Psoas muscle (tissue), 8 donors: ENCODE measurements around the gene DDR1. TPM values are rescaled to one million over a fixed set of nuclear protein-coding genes. Genes with fewer than 3 reads are reported as not detected.

ENCODE experiments used
- ATAC-seq, 4 donors: fragments of 200-7000 bp; cut with Tn5 transposase; one replicate each; pipeline ENCODE4 v1.9.1; 2020; ENCODE audit warnings: moderate library complexity in 3 of 4, mild to moderate bottlenecking in 2 of 4
- DNase-seq, 2 donors: peaks; one replicate each; pipeline ENCODE4 v3.0.0-alpha.2; 2020
- H3K27ac ChIP-seq: fragments of 200-600 bp; one replicate; pipeline ENCODE4 v1.8.0; 2022
- H3K27me3 ChIP-seq, 3 donors: fragments of 200-600 bp in 1 of 3; one replicate each; pipeline versions ENCODE4 v1.6.1 to v1.8.0; 2013 to 2022; ENCODE audit warnings: low read length in 2 of 3, mild to moderate bottlenecking in 2 of 3, moderate library complexity in 1 of 3; ENCODE audit not compliant: insufficient read depth in 3 of 3
- H3K36me3 ChIP-seq, 2 donors: fragments of 200-600 bp in 1 of 2; one replicate each; pipeline versions ENCODE4 v1.6.1 to v1.8.0; 2013 to 2022; ENCODE audit warnings: low read depth in 1 of 2, mild to moderate bottlenecking in 1 of 2, moderate library complexity in 1 of 2; ENCODE audit not compliant: insufficient read depth in 1 of 2
- H3K4me1 ChIP-seq: fragments of 200-600 bp; one replicate; pipeline ENCODE4 v1.8.0; 2022
- H3K4me3 ChIP-seq: fragments of 200-600 bp; one replicate; pipeline ENCODE4 v1.8.0; 2022; ENCODE audit warnings: mild to moderate bottlenecking
- H3K9me3 ChIP-seq: fragments of 200-600 bp; one replicate; pipeline ENCODE4 v1.8.0; 2022
- CTCF ChIP-seq: fragments of 200-600 bp; IDR thresholded peaks from one replicate; pipeline ENCODE4 v1.8.0; 2022; ENCODE audit warnings: antibody characterized with exemption
- WGBS, 3 donors: extraction: QIAGEN DNeasy Blood & Tissue Kit; methylation state at CpG; one replicate each; pipeline versions ENCODE4 v1.1.6 to v1.1.7; 2013; 5-methylcytosine and 5-hydroxymethylcytosine counted together
- intact Hi-C, 2 donors: fragments of 100-400 bp; cut with DNase I; formaldehyde crosslinking; loops; one replicate each; pipeline versions ENCODE4 v1.11.0 to v1.14.2; 2022
- polyA plus RNA-seq, 3 donors: library from polyadenylated mRNA; stranded (reverse); fragments of 200-250 nt; gene quantifications; one replicate each; pipeline ENCODE4 v1.2.3, GENCODE V29; 2013
- total RNA-seq, 4 donors: library from RNA; stranded (reverse); fragmentation: NEBNext Ultra II Directional in 2 of 4; extraction: Animal tissue kit (Norgen Biotek cat#: 25700) in 2 of 4; gene quantifications; one replicate each; pipeline versions ENCODE4 v1.2.1 to v1.2.4, GENCODE V29; 2021 to 2023
- donor health status: healthy with polysubstance abuse.
- donor health status: DM: no; HTN: no; CAD: no; lungs with moderate emphysema.
- donor health status: Bipolar disorder and iron deficiency.
- donor health status: healthy.
- donor health status: DM: yes; HTN: yes; CAD: no.
- donor health status: DM: no; HTN: no; CAD: no.
- donor health status: DM: no; HTN: no; CAD: no.
- donor health status: DM: yes; HTN: yes; CAD: no.

The DDR1 gene
- total and polyA plus RNA-seq, 7 donors: 2.2 to 129 (median 26.3) TPM

DNA sequence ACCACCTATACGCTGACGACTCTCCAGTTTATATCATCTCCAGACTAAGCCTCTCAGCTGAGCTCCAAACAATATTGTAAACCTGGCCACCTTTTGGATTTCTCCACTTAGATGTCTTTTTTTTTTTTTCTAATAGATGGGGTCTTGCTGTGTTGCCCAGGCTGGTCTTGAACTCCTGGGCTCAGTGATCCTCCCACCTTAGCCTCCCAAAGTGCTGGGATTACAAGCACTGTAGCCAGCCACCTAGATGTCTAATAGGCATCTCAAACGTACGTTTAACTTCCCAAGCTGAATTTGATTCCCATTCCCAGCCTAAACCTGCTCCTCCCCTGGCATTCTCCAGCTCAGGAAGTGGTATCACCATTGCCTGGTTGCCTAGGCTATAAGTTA is 5.2 kb downstream of the DDR1 start:
- DNase-seq: no peak
- Histone ChIP-seq H3K27me3 (no peaks in the 10 kb centered on the region), H3K9me3 (no peaks in the 10 kb centered on the region), H3K36me3 (peaks cover 0 to 63% of the 10 kb centered on the region in 2 donors), H3K4me3 (no peak overlapping the region), H3K27ac (no peak overlapping the region), H3K4me1 (peaks cover 23% of the 10 kb centered on the region)
- 74 to 81% (median 74%) methylated on average over 4 of the region's 4 CpGs for WGBS, 3 donors
- no peak for ATAC-seq
- intact Hi-C loops: no loop called here
- no peak for TF ChIP-seq CTCF

DNA sequence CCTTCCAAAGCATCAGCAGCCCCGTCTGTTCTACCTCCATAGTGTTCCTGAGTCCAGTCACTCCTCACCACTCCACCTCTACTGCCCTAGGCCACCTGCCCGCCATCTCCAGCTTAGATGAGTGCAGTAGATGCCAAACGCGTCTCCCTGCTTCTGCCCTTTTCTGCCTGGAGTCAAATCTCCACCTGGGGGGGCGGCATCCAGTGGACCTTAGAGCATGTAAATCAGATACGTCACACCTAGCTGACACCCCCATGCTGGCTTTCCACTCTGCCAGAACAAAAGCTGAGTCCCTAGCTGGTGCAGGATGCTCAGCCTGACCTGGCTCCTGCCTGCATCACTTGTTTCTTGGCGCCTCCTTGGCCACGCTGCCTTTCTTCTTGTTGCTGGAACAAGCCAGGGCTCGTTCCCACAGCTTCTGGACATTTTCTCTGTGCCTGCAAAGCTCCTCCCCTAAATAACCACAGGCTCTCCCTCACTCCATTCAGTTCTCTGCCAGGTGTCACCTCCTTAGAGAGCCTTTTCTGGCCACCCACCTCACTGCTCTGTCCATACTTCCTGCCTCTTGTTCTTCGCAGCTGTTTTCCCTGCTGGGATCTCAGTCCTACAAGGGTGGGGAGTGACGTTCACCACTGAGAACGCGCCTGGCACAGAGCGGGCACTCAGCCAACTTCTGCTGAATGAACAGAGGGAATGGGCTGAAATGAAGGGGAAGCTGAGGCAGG is 5.8 kb downstream of the DDR1 start:
- no peak for TF ChIP-seq CTCF
- peaks cover 23% of the 10 kb centered on the region for H3K4me1 ChIP-seq
- no peak overlapping the region for H3K27ac ChIP-seq
- WGBS, 3 donors: 66 to 70% (median 68%) methylated on average over 14 of the region's 14 CpGs
- H3K4me3 ChIP-seq: no peak overlapping the region
- DNase-seq (no peak), ATAC-seq (no peak)
- H3K36me3 ChIP-seq: peaks cover 0 to 69% of the 10 kb centered on the region in 2 donors
- no peaks in the 10 kb centered on the region for H3K9me3 ChIP-seq
- intact Hi-C loops: no loop called here
- H3K27me3 ChIP-seq: no peaks in the 10 kb centered on the region

DNA sequence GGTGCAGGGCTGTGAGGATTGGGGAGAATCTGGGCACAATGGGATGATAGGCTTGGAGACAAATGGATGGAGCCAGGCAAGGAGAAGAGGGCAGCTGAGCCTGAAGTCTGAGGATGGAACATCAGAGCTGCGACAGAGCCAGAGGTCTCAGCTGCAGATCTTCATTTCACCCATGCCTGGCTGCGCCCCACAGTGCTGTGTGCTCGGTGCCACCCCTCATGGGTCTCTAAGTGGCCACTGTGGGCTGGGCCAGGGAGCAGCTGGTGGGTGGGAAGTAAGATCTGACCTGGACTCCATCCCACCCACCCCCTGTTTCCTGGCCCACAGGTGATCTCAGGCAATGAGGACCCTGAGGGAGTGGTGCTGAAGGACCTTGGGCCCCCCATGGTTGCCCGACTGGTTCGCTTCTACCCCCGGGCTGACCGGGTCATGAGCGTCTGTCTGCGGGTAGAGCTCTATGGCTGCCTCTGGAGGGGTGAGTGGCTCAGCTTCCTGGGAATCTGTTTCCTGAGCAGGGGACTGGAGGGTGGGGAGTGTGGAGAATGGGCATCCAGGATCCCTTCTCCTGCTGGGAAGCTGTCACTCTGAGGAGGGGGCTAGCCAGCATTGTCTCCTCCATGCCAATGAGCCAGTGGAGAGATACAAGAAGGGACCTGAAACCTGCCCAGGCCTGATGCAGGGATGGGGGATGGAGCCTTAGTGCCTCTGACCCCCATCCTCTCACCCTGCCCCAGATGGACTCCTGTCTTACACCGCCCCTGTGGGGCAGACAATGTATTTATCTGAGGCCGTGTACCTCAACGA is 6.5 kb downstream of the DDR1 start:
- no peak overlapping the region for H3K27ac ChIP-seq
- peaks cover 0 to 76% of the 10 kb centered on the region in 2 donors for H3K36me3 ChIP-seq
- DNase-seq: no peak

DNA sequence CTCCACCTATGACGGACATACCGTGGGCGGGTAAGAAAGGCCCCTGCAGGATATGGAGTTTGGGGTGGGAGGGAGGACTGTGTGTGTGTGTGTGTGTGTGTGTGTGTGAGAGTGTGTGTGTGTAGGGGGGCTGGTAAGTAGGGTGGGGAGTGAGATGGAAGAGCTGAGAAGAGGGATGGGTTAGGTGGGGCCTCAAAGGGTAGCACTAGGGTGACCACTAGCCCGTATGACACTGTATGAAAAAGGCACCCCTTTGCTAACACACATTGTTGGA is 7.1 kb downstream of the DDR1 start:
- H3K4me3 ChIP-seq: no peak overlapping the region
- H3K27me3 ChIP-seq: no peaks in the 10 kb centered on the region
- intact Hi-C loops: no loop called here
- peaks cover 0 to 82% of the 10 kb centered on the region in 2 donors for H3K36me3 ChIP-seq
- no peak for DNase-seq
- peaks cover 20% of the 10 kb centered on the region for H3K4me1 ChIP-seq
- no peak overlapping the region for H3K27ac ChIP-seq
- 78 to 96% (median 93%) methylated on average over 4 of the region's 4 CpGs for WGBS, 3 donors
- no peaks in the 10 kb centered on the region for H3K9me3 ChIP-seq
- no peak for TF ChIP-seq CTCF
- no peak for ATAC-seq

More for the DNA sequence above, 6.5 kb downstream of the DDR1 start:
- peaks cover 23% of the 10 kb centered on the region for H3K4me1 ChIP-seq
- ATAC-seq: no peak
- H3K9me3 ChIP-seq: no peaks in the 10 kb centered on the region
- H3K4me3 ChIP-seq: no peak overlapping the region
- H3K27me3 ChIP-seq: no peaks in the 10 kb centered on the region
- intact Hi-C loops: no loop called here
- TF ChIP-seq CTCF: no peak
- 80 to 89% (median 84%) methylated on average over 12 of the region's 12 CpGs for WGBS, 3 donors
